HG02642 (cell line): ENCODE measurements around the gene SP4.
"Not testable (repeated sequence)": the region's sequence is repeated elsewhere in the genome, so short reads cannot be mapped to it uniquely, and the experiment has no call there.

Experiments used
- ATAC-seq: cut with Tn5 transposase; IDR thresholded peaks from one replicate; pipeline ENCODE4 v1.9.1; 2021; ENCODE audit warnings: mild to moderate bottlenecking; ENCODE audit not compliant: unreplicated experiment, poor library complexity

The SP4 gene

DNA sequence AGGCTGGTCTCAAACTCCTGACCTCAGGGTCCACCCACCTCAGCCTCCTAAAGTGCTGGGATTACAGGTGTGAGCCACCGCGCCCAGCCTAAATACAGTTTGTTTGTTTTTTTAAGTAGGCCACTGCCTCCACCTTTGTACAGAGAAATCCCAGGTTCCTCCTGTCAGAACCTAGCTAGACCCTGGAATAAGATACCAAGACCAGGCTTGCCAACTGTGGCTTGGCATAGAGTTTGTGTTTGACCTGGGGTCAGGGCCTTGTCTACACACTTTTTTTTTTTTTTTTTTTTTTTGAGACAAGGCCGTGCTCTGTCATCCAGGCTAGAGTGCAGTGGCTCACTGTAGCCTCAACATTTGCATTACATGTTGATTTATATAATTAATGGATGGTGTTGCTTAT, 80.7 kb downstream of the SP4 start:
- no peak for ATAC-seq

DNA sequence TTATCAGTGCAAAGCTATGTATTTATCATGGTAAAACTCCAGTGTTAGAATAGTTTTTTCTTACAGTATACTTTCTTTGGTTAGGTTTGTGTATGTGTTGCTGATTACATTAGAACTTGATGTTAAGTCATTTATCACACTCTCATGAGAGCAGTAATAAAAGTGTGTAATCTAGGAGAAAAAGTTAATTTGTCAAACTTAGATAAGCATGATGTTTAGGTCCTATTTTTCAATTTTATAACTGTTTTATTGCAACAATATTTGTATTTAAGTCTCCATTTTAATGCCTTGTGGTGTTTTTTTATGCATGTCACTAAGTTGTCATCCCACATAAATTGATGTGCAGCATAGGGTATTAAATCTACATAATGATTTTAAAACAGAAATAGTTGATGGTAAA, 86.2 kb downstream of the SP4 start:
- ATAC-seq: no peak

DNA sequence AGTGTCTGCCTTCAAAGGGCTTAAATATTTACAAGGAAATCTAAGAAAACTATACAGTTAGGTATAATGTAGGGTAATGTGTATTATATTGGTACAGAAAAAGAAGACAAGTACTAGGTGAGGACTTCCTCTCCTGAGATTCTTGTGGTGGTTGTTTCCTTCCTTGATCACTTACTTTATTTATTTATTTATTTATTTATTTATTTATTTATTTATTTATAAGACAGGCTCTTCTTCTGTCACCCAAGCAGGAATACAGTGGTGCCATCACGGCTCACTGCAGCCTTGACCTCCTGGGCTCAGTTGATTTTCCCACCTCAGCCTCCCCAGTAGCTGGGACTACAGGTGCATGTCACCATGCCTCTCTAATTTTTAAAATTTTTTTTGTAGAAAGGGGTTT, 96.8 kb downstream of the SP4 start:
- ATAC-seq: no peak

DNA sequence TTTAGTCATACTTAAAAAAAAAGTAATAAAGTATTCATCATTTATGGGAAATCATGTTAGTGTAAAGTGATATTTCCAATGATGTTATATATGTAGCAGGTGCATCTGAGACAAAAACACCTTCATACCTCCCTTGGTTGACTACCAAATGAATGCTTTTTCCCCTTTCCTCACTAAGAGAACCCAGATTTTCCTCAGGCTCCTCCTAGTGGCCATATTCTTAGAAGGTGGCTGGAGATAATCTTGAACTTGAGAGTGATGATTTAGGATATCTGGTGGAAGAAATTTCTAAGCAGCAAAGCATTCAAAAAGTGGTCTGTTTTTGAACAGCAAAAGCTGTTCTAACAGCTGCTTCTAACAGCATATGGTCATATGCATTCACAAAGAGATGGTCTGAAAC, 98.1 kb downstream of the SP4 start:
- ATAC-seq: no peak

DNA sequence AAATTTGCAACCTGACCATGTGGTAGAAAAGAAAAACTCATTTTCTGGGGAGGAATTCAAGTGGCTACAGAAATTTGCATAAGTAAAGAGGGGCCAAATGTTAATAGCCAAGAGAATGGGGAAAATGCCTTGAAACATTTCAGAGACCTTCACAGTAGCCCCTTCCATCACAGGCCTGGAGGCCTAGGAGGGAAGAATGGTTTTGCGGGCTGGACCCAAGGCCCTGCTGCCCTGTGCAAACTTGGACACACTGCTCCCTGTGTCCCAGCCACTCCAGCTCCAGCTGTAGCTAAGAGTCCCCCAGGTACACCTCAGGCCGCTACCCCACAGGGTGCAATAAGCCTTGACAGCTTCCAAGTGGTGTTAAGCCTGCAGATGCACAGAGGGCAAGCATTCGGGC, 98.6 kb downstream of the SP4 start:
- ATAC-seq: no peak

DNA sequence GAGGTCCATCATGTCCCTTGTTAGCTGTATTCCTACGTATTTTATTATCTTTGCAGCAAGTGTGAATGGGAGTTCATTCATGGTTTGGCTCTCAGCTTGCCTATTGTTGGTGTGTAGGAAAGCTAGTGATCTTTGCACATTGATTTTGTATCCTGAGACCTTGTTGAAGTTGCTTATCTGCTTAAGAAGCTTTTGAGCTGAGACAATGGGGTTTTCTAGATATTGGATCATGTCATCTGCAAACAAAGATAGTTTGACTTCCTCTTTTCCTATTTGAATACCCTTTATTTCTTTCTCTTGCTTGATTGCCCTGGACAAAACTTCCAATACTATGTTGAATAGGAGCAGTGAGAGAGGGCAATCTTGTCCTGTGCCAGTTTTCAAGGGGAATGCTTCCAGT, 104.6 kb downstream of the SP4 start:
- not testable (repeated sequence) for ATAC-seq

DNA sequence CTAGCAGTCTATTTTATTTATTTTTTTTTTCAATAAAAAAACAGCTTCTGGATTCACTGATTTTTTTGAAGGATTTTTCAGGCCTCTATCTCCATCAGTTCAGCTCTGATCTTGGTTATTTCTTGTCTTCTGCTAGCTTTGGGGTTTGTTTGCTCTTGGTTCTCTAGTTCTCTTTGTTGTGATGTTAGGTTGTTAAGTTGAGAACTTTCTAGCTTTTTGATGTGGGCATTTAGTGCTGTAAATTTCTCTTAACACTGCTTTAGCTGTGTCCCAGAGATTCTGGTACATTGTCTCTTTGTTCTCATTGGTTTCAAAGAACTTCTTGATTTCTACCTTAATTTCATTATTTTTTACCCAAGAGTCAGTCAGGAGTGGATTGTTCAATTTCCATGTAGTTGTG, 105.8 kb downstream of the SP4 start:
- ATAC-seq: not testable (repeated sequence)

DNA sequence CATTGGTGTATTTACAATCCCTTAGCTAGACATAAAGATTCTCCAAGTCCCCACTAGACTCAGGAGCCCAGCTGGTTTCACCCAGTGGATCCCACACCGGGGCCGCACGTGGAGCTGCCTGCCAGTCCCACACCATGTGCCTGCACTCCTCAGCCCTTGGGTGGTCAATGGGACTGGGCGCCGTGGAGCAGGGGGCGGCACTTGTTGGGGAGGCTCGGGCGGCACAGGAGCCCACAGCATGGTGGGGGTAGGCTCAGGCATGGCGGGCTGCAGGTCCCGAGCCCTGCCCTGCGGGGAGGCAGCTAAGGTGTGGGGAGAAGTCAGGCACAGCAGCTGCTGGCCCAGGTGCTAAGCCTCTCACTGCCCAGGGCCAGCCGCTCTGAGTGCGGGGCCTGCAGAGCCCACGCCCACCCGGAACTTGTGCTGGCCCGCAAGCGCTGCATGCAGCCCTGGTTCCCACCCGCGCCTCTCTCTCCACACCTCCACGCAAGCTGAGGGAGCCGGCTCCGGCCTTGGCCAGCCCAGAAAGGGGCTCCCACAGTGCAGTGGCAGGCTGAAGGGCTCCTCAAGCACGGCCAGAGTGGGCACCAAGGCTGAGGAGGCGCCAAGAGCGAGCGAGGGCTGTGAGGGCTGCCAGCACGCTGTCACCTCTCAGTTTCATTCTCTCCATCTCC, 108.7 kb downstream of the SP4 start:
- ATAC-seq: not testable (repeated sequence)

DNA sequence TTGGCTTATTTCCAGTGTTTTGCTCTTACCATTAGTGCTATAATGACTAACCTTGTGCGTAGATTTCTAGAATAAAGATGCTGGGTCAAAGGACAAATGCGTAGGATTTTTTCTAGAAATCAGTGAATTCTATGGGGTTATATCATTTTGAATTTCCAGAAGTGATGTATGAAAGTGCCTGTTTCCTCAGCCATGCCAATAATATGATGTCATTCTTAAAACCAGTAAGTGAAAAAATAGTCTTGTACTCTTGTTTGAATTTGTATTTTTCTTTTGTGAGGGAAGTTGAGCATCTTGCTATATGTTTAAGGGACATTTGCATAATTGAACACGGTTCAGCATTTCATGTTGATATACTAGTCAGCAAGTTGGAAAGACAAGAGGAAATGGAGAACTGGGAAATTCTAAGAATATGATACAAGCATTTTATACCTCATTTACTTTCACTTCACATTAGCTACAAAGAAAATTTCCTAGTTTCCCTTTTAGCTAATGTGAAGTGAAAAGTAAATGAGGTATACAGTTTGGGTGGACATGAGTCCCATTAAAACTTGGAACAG, 111.1 kb downstream of the SP4 start:
- no peak for ATAC-seq

DNA sequence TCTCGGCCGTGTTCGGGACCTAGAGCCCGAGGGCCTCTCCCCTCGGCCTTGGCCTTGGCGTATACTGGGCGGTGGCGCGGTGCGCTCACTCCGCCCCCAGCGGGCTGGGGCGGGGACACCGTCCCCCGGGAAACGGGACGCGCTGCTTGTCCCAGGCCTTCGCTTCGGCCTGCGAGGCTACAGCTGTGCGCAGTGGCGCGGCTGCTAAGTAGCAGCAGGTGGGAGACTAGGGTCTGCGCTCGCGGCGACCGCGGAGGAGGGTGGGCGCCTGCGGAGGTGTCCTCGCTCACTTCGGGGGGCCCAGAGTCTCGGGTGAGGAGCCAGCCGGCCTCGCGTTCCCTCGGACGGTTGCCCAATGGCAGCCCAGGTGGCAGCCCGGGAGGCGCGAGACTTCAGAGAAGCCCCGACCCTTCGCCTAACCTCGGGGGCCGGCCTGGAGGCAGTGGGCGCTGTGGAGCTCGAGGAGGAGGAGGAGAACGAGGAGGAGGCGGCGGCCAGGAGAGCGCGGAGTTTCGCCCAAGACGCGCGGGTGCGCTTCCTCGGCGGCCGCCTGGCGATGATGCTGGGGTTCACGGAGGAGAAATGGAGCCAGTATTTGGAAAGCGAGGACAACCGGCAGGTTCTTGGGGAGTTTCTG, 115.1 kb downstream of the SP4 start, which contains the start of gene DNAH11:
DNAH11 (plus strand) TSS at position 149 of the 637 bp plus-strand sequence; CDS start at position 356, 207 bp downstream.
- ATAC-seq: peak; percentile 88

DNA sequence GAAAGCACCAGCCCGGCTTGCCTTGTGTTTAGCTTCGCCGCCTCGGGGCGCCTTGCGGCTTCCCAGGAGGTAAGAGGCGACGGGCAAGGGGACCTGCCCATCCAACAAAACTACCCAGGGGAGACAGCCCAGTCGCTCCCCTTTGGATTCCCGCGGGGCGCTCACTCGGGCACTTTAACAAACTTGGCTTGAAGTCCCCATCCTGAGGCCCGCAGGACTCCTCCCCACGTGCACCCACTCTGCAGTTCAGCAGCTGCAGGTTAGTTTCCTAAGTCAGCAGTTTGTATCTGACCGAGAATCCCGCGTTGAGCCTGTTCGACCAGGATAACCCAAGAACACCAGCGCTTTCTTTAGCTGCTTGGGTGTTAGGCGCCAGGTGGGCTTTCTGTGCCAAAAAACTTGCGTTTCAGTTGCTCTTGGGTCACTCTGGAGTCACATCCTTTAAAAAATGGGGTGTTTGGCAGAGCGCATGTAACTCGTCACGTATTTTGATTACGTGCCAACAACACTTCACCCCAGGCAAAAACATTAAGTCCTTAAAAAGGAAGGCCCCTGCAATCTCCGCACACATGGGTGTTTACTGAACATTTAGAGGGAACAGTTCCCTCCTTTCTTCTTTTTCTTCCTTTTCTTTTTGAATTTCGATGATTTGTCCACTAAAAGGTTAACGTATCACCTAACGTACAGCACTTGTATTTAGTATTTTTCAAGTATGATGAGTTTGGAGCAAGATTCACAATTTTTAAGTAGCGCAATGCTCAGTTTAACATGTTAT, 115.8 kb downstream of the SP4 start:
- ATAC-seq: no peak

DNA sequence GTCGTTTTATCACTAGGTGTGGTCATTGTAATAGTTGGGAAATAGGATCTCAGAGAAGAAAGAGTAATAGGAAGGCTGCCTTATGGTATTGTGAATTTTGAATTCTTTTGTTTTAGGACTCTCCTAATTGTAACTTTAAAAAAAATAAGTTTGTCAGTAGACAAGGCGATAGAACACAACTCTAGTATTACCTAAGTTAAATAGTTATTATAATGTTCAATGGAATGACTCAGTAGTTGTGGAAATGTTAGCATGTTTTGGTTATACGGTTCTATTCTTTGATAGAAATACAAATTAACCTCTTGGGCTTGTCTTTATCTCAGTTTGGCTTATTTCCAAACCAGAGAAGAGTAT, 116.4 kb downstream of the SP4 start:
- no peak for ATAC-seq

DNA sequence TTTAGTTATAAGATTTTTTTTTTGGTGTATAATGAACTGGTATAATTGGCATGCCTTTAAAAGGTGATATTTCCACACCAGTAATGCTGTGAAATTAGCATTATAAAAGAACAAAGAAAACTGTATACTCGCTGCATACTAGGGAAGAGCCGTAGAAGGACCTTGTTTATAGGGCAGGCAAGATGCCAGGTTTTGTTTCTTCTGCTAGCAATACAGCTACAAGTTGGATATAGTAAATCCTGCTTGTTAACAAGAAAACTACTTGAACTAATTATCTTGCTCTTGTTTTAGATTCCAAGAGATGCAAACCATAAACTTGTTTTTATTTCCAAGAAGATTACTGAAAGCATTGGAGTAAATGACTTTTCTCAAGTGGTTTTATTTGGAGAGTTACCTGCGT, 116.8 kb downstream of the SP4 start:
- ATAC-seq: no peak

DNA sequence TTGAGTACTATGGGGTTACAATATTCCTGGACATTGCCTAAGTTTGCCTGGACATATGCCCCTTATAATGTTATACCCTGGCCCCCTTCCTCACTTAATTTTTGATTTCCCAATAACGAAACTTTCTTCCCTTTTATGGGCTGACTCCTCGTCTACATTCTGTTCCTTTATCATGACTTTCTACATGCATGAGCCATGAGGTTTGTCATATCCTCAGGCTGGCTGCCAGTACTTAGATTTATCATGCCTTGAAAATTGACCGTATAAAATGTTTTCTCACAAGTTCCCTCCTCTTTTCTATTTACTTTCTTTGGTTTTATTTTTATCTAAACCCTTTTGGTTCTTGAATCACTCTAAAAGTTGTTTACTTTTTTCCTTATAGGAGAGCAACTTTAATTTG, 119.6 kb downstream of the SP4 start:
- no peak for ATAC-seq

DNA sequence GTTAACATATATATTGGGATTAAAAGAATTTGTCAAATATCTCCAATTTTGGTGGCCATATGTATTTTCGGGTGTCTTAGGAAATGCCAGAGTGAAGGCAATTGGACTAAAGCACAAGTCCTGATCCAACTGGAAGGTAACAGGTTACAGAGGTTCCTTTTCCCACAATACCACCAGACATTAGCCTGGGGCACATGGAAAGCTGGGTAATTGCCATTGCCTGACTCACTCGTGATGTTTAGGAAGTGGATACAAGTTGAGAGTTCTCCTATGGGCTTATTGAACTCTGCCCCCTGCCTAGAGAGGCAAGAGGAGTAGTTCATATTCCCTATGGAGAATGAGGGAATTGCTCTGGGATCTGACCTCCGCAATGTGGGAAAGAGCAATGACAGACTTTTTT, 120.6 kb downstream of the SP4 start:
- no peak for ATAC-seq

DNA sequence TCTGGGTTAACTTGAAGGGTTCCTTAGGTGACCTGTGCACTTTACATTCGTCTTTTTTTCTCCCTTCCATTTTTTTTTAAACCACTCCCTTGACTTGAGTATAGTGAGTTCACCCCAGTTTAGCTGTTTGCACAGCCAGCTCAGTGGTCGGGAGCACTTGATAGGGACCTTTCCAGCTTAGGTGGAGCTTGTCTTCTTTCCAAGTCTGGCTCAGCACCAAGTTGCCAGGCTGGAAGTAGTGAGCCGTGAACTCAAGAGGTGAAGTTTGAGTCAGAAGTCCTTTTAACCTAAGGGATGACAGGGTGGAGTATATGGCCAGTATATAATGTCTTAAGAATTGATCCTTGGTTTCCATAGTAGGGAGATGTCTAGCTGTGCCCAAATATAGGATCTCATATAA, 122.2 kb downstream of the SP4 start:
- no peak for ATAC-seq

DNA sequence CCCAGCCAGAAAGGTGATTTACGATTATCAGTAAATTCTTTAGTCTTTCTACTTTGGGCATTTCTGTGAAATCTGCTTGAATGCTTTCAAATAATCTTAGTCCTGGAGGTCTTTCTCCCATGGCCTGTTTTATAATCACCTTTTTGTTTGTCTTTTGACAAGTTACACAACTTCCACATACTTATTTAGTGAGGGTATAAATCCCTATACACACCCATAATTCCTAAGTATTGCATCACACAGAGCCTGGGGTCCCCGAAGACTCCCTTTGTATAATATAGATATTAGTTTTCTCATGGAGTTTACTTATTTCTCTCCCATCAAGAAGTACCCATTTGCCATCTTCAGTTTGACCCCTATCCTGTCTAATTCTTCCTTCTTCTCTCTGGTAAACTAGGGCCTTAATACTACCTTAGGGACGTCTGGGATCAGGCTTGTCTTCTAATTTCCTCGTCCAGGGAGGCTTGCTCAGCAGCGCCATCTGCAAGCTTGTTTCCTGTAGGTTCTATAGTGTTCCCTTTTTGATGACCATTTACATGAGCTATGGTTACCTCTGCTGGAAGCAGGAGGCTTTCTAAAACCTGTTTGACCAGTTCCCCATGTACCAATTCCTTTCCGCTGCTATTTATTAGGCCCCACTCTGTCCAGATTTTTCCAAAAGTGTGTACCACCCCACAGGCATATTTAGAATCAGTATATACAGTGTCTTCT, 123.1 kb downstream of the SP4 start:
- ATAC-seq: no peak

DNA sequence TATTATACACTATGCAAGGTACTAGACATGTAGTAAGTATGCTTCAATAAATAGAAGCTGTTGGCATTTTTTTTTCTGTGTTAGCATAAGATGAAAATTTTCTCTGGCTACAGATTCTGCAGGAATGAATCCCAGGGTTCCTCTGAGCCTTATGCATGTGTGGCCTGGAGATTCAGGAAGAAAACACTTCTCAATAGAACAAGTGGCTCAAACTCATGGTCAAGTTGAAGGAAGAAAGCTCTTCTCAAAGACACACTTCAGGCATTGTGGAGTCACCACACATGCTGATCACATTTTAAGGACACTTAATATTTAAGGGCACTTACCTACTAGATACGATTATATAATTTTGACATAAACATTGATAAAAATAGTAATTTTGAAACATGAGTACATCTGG, 134.5 kb downstream of the SP4 start:
- ATAC-seq: no peak
